BJ (cell line): ENCODE results near the gene BPIFA1. TPM values are rescaled to one million over a fixed set of nuclear protein-coding genes. Genes with fewer than 3 reads are reported as not detected.

Source experiments
- CTCF ChIA-PET: fragments of 350-600 bp; formaldehyde crosslinking; extraction: SDS; loops from one replicate; lab custom pipeline; 2021; ENCODE audit warnings: antibody characterized with exemption, inconsistent platforms; lab: Yijun Ruan, JAX
- POLR2A ChIA-PET: fragments of 300-600 bp; sonication (Branson Sonifier 250); formaldehyde crosslinking; extraction: SDS; loops from one replicate; lab custom pipeline; 2021; ENCODE audit warnings: antibody characterized with exemption; lab: Charles Lee
- DNase-seq: peaks from one replicate; pipeline ENCODE4 v3.0.0-alpha.2; 2011; ENCODE audit warnings: low read depth
- H3K27me3 ChIP-seq: 2 replicates; pipeline ENCODE4 v1.6.0; 2011; ENCODE audit warnings: low read length; ENCODE audit not compliant: control insufficient read depth, insufficient read depth
- H3K36me3 ChIP-seq: 2 replicates; pipeline ENCODE4 v1.5.1; 2011; ENCODE audit warnings: low read length; ENCODE audit not compliant: control insufficient read depth, insufficient read depth
- H3K4me3 ChIP-seq: 2 replicates; pipeline ENCODE4 v1.5.1; 2011; ENCODE audit warnings: low read depth, mild to moderate bottlenecking, control low read depth, low read length
- polyA plus RNA-seq: library from polyadenylated mRNA; depleted of rRNA; stranded (reverse); fragments of >200 nt; gene quantifications from 2 replicates; pipeline ENCODE4 v1.2.3, GENCODE V29; 2011
- TF ChIP-seq, protein P1 (sequence below): IDR thresholded peaks from 2 replicates; pipeline ENCODE4 v1.5.1; 2011; ENCODE audit warnings: low read depth, mild to moderate bottlenecking, control low read depth, inconsistent platforms, low read length, moderate library complexity; ENCODE audit not compliant: insufficient read depth

BPIFA1 gene
- polyA plus RNA-seq, 1 experiment: not detected

DNA sequence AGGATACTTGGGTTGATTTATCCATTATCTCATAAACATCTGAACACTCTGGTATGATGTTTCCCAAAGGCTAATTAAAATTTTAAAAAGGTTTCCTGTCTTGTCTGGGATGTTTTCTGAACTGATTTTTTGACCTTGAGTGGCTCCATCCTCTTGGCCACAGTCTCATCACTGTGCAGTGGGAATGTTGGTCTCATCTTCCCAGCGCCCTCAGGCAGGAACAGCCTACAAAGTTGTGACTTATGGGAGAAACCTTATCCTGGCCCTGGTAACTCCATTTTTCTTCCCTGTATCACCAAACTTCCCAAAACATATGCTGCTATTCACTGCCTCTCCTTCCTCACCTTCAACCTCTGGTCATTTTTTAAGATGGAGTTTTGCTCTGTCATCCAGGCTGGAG is 25.4 kb upstream of the BPIFA1 start:
- POLR2A ChIA-PET: no interaction called here
- TF ChIP-seq, protein P1, sequence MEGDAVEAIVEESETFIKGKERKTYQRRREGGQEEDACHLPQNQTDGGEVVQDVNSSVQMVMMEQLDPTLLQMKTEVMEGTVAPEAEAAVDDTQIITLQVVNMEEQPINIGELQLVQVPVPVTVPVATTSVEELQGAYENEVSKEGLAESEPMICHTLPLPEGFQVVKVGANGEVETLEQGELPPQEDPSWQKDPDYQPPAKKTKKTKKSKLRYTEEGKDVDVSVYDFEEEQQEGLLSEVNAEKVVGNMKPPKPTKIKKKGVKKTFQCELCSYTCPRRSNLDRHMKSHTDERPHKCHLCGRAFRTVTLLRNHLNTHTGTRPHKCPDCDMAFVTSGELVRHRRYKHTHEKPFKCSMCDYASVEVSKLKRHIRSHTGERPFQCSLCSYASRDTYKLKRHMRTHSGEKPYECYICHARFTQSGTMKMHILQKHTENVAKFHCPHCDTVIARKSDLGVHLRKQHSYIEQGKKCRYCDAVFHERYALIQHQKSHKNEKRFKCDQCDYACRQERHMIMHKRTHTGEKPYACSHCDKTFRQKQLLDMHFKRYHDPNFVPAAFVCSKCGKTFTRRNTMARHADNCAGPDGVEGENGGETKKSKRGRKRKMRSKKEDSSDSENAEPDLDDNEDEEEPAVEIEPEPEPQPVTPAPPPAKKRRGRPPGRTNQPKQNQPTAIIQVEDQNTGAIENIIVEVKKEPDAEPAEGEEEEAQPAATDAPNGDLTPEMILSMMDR: no peak
- CTCF ChIA-PET: no interaction called here
- no peak overlapping the region for H3K4me3 ChIP-seq
- DNase-seq: no peak
- H3K27me3 ChIP-seq: no peaks in the 10 kb centered on the region
- H3K36me3 ChIP-seq: no peaks in the 10 kb centered on the region

DNA sequence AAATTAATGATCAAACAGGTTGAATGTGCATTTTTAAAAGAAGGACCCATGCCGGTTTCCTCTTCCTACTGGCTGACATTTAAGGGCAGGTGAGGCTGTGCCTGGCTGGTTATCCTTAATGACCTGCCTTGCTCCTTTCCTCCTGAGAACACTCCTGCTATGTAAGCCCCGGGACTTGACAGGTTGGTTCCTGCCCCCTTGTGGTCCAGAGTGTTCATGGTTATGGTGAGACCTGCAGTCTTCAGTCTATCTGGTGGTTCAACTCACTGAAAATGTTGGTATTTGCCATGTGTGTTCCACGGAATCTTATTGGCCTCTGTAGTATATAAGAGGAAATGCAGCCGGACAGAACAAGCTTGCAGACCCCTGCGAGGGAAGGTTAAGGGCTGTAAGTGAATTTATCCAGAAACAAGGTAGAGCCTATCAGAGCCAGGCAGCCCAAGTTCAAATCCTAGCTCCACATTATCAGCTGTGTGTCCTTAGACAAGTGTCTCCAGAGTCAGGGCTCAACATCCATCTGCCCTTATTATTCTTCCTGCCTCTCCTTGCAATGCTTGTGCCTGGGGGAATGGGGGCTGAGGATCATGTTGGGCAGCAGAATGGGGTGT is 23.9 kb upstream of the BPIFA1 start:
- TF ChIP-seq, protein P1: peak; percentile 39; the same call in 1 of the 2 replicates
- H3K36me3 ChIP-seq: no peaks in the 10 kb centered on the region
- ChIA-PET POLR2A (no interaction called here), CTCF (interaction anchor here (1.0 to 1.3 kb wide), 3 partner anchors 10 to 310 kb away, joined by 3 to 5 read pairs (median 4); no protein-coding TSS in a partner anchor)
- DNase-seq: no peak
- H3K4me3 ChIP-seq: no peak overlapping the region
- no peaks in the 10 kb centered on the region for H3K27me3 ChIP-seq

DNA sequence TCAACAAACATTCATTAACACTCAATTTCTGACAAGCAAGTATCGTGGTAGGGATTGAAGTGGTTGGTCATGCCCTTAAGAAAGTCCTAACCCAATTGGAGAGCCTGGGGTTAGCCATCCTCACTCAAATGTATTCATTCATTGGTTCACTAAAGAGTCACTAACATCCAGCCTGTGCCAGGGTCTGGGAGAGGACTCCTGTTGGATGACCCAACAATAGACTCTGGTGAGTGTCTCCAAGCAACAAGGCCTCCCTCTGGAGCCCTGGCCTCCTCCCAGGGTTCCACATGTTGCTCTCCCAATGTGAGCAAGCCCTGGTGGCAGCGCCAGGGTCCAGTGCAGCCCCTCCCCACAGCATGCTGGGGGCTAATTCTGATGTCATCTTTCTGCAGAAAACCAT is 18.7 kb upstream of the BPIFA1 start, which contains the start of gene BPIFA3:
TSS of gene BPIFA3 (plus strand) at position 301 of the 400 bp plus-strand sequence. CDS start 185 bp downstream, outside the sequence.
- Histone ChIP-seq H3K4me3 (no peak within 1 kb of the TSS), H3K27me3 (no peaks in the 10 kb centered on the region), H3K36me3 (no peaks in the 10 kb centered on the region)
- DNase-seq: no peak
- TF ChIP-seq, protein P1: no peak
- ChIA-PET POLR2A (no interaction called here), CTCF (no interaction called here)

DNA sequence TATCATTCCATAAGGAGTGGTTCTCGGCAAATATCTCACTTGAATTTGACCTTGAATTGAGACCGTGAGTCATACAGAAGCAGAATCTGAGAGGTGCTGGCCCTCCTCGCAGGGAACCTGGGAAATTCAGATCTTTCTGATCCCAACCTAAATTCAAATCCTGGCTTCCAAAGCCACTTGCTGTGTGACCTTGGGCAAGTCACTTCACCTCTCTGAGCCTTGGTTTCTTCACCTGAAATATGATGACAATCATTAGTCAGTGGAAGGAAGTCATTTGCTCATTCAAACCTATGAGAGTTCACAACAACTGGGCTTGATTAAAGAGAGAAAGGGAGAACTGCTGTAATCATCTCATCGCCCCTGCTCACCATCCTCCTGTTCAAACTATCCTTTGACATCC is 11.4 kb upstream of the BPIFA1 start:
- TF ChIP-seq, protein P1: no peak
- POLR2A ChIA-PET: no interaction called here
- Histone ChIP-seq H3K4me3 (no peak overlapping the region), H3K27me3 (no peaks in the 10 kb centered on the region; the same call in 1 of the 2 replicates), H3K36me3 (no peaks in the 10 kb centered on the region)
- DNase-seq: no peak
- CTCF ChIA-PET: no interaction called here

DNA sequence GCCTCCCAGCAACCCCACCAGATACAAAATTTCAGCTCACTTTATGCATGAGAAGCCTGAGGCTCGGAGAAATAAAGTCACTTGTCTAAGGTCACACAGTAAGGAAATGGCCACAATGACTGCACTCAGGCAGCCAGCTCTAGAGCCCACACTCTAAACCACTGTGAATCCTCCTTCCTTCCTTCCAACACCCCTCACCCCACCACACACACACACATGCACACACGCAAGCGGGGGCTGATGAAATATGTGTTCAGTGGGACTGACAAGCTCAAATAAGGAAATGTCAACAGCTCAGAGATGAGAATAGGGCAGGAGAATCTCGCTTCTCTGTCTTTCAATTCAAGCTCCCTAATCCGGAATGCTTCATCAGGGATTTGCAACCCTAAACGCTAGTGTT is 6.0 kb upstream of the BPIFA1 start:
- POLR2A ChIA-PET: no interaction called here
- TF ChIP-seq, protein P1: no peak
- Histone ChIP-seq H3K4me3 (no peak overlapping the region), H3K27me3 (no peaks in the 10 kb centered on the region; the same call in 1 of the 2 replicates), H3K36me3 (no peaks in the 10 kb centered on the region)
- no peak for DNase-seq
- CTCF ChIA-PET: interaction anchor here (0.6 kb wide), 1 partner anchor 285 kb away, joined by 3 read pairs; no protein-coding TSS in a partner anchor
